RWPE2 (cell line): Measurements from ENCODE around the gene SORCS1.

Experiments used
- ATAC-seq: fragments of 200-7000 bp; cut with Tn5 transposase; 3 replicates; pipeline ENCODE4 v1.9.1; 2021; ENCODE audit warnings: low read depth
- DNase-seq: peaks from one replicate; pipeline ENCODE4 v3.0.0-alpha.2; 2020; ENCODE audit warnings: low spot score
- H3K27ac ChIP-seq: fragments of 450-650 bp; 2 replicates; pipeline ENCODE4 v1.5.1; 2017; ENCODE audit warnings: mild to moderate bottlenecking; ENCODE audit not compliant: poor library complexity, severe bottlenecking
- H3K27me3 ChIP-seq: fragments of 250-450 bp; sonication (Bioruptor Pico); 2 replicates; pipeline ENCODE4 v1.5.1; 2021; ENCODE audit warnings: mild to moderate bottlenecking, moderate library complexity; ENCODE audit not compliant: insufficient read depth, poor library complexity, severe bottlenecking
- H3K36me3 ChIP-seq: fragments of 250-450 bp; sonication (Bioruptor Pico); 2 replicates; pipeline ENCODE4 v1.5.1; 2020; ENCODE audit warnings: low read depth, mild to moderate bottlenecking, moderate library complexity
- H3K4me1 ChIP-seq: fragments of 250-450 bp; sonication (Bioruptor Pico); 2 replicates; pipeline ENCODE4 v1.5.1; 2021; ENCODE audit warnings: mild to moderate bottlenecking, moderate library complexity; ENCODE audit not compliant: insufficient read depth, poor library complexity, severe bottlenecking
- H3K4me3 ChIP-seq: fragments of 250-450 bp; sonication (Bioruptor Pico); 2 replicates; pipeline ENCODE4 v1.5.1; 2021; ENCODE audit warnings: mild to moderate bottlenecking, moderate library complexity; ENCODE audit not compliant: severe bottlenecking
- H3K9me3 ChIP-seq: fragments of 250-450 bp; sonication (Bioruptor Pico); 2 replicates; pipeline ENCODE4 v1.5.1; 2021; ENCODE audit warnings: mild to moderate bottlenecking, moderate library complexity; ENCODE audit not compliant: severe bottlenecking
- TF ChIP-seq, protein P1 (sequence below): fragments of 450-650 bp; IDR thresholded peaks from one replicate; pipeline ENCODE4 v1.5.1; 2017; ENCODE audit warnings: mild to moderate bottlenecking, moderate library complexity; ENCODE audit not compliant: poor library complexity, severe bottlenecking

SORCS1 gene

DNA sequence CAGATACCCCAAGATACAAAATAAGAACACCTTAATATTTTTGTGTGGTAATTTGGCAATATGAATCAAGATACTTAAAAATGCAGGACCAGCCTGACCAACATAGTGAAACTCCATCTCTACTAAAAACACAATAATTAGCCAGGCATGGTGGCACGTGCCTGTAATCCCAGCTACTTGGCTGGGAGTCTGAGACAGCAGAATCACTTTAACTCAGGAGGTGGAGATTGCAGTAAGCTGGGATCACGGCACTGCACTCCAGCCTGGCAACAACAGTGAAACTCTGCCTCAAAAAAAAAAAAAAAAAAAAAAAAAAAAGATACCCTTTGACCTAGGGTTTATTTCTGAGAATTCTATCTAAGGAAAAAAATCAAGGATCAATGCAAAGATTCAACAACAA, 450.7 kb downstream of the SORCS1 start:
- DNase-seq, result no peak
- no peaks in the 10 kb centered on the region for H3K36me3 ChIP-seq
- H3K27ac ChIP-seq, result no peak overlapping the region
- H3K27me3 ChIP-seq, result no peaks in the 10 kb centered on the region
- H3K9me3 ChIP-seq, result no peaks in the 10 kb centered on the region
- TF ChIP-seq, protein P1, sequence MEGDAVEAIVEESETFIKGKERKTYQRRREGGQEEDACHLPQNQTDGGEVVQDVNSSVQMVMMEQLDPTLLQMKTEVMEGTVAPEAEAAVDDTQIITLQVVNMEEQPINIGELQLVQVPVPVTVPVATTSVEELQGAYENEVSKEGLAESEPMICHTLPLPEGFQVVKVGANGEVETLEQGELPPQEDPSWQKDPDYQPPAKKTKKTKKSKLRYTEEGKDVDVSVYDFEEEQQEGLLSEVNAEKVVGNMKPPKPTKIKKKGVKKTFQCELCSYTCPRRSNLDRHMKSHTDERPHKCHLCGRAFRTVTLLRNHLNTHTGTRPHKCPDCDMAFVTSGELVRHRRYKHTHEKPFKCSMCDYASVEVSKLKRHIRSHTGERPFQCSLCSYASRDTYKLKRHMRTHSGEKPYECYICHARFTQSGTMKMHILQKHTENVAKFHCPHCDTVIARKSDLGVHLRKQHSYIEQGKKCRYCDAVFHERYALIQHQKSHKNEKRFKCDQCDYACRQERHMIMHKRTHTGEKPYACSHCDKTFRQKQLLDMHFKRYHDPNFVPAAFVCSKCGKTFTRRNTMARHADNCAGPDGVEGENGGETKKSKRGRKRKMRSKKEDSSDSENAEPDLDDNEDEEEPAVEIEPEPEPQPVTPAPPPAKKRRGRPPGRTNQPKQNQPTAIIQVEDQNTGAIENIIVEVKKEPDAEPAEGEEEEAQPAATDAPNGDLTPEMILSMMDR, result no peak
- H3K4me3 ChIP-seq, result no peak overlapping the region
- no peak for ATAC-seq
- no peaks in the 10 kb centered on the region for H3K4me1 ChIP-seq

DNA sequence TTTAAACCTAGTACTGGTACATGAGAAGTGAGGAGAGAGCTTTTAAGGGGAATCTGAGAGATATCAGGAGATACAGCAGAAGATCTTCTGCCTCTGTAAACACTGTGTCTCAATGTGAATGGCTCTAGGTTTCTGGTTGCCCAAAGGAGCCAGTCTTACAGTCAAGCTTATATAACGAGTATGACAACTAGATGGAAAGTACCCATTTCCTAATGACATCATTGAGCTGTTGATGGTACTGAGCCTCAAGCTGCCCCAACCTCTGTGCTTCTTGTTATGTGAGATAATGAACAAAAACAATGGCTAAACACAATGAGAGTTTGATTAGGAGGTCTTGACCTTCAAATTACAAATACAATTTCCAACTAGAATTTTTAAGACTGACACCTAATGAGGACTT, 451.5 kb downstream of the SORCS1 start:
- ATAC-seq (no peak), DNase-seq (no peak)
- Histone ChIP-seq H3K36me3 (no peaks in the 10 kb centered on the region), H3K27ac (no peak overlapping the region), H3K4me1 (no peaks in the 10 kb centered on the region), H3K4me3 (no peak overlapping the region), H3K27me3 (no peaks in the 10 kb centered on the region), H3K9me3 (no peaks in the 10 kb centered on the region)
- TF ChIP-seq, protein P1, result no peak

DNA sequence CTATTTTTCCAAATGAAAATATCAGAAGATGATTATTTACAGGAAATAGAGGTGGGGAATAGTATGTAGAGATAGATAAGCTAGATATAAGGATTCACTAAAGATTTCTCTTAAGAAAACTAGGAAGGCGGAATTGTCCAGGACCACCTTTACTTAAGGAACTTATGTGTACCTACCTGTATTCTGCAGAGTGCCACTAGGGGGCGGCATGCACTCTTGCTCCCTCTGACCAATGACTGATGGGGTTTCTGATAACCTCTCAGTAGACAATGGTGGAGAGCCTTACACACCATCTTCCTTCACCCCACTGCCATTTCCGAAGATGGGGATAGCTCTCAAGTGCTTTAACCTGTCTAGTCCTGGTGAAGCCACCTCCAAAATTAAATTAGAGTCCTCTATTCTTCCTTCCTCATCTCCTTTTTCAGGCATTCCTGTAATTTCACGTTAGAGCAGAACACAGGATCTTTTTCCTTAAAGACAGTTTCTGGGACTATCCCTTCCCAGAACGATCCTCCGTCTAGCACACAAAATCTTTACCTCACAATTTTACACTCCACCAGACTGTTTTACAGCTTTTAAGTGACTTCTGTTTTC, 453.1 kb downstream of the SORCS1 start:
- ATAC-seq (no peak), DNase-seq (no peak)
- no peaks in the 10 kb centered on the region for H3K4me1 ChIP-seq
- H3K27ac ChIP-seq, result no peak overlapping the region
- H3K36me3 ChIP-seq, result no peaks in the 10 kb centered on the region
- H3K9me3 ChIP-seq, result no peaks in the 10 kb centered on the region
- no peak overlapping the region for H3K4me3 ChIP-seq
- TF ChIP-seq, protein P1, result peak; percentile 78
- no peaks in the 10 kb centered on the region for H3K27me3 ChIP-seq

DNA sequence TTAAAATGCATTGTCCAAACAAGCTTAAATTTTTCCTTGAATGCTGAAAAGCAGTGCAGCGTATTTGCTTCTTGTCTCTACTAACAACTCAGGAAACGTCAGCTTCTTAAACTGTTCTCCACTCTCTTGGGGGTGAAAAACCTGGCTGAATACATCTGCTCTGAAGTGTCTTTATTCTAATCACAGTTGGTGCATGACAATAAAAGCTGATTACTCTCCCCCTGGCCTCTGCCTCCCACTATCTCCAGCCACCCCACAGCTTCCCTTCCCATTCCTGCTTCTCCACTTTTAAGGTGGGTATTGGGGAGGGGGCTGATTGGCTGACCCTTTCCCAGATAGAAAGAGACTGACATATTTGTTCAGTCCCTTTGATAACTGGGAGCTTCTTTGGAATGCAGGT, 456.0 kb downstream of the SORCS1 start:
- Histone ChIP-seq H3K4me3 (no peak overlapping the region), H3K27ac (no peak overlapping the region), H3K4me1 (no peaks in the 10 kb centered on the region), H3K9me3 (no peaks in the 10 kb centered on the region), H3K27me3 (no peaks in the 10 kb centered on the region), H3K36me3 (no peaks in the 10 kb centered on the region)
- ATAC-seq (no peak), DNase-seq (no peak)
- TF ChIP-seq, protein P1, result no peak

DNA sequence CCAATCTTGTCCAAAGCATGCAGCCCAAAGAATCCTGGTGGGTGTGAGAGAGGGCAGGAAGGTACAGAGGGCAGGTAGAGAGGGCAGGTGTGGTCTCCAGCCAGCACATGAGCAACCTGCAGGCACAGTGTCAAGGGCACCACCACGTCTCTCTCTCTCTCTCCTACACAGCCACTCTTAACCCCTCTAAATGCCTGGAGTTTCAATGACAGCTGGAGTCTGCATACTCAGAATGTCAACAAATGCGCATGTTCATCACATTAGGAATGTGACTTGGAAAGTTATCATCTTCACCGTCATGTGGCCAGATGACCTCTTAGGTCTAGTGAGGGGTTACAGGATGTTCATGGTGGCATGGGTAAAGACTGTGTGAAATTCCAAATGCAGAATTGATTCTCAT, 456.8 kb downstream of the SORCS1 start:
- no peaks in the 10 kb centered on the region for H3K9me3 ChIP-seq
- no peak overlapping the region for H3K27ac ChIP-seq
- H3K4me1 ChIP-seq, result no peaks in the 10 kb centered on the region
- no peak for ATAC-seq
- no peaks in the 10 kb centered on the region for H3K27me3 ChIP-seq
- H3K4me3 ChIP-seq, result no peak overlapping the region
- DNase-seq, result no peak
- TF ChIP-seq, protein P1, result no peak
- H3K36me3 ChIP-seq, result no peaks in the 10 kb centered on the region
